Measurements from ENCODE around the gene BROX.
"Not testable (repeated sequence)": the region's sequence is repeated elsewhere in the genome, so short reads cannot be mapped to it uniquely, and the experiment has no call there.

The BROX gene, protein sequence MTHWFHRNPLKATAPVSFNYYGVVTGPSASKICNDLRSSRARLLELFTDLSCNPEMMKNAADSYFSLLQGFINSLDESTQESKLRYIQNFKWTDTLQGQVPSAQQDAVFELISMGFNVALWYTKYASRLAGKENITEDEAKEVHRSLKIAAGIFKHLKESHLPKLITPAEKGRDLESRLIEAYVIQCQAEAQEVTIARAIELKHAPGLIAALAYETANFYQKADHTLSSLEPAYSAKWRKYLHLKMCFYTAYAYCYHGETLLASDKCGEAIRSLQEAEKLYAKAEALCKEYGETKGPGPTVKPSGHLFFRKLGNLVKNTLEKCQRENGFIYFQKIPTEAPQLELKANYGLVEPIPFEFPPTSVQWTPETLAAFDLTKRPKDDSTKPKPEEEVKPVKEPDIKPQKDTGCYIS

DNA sequence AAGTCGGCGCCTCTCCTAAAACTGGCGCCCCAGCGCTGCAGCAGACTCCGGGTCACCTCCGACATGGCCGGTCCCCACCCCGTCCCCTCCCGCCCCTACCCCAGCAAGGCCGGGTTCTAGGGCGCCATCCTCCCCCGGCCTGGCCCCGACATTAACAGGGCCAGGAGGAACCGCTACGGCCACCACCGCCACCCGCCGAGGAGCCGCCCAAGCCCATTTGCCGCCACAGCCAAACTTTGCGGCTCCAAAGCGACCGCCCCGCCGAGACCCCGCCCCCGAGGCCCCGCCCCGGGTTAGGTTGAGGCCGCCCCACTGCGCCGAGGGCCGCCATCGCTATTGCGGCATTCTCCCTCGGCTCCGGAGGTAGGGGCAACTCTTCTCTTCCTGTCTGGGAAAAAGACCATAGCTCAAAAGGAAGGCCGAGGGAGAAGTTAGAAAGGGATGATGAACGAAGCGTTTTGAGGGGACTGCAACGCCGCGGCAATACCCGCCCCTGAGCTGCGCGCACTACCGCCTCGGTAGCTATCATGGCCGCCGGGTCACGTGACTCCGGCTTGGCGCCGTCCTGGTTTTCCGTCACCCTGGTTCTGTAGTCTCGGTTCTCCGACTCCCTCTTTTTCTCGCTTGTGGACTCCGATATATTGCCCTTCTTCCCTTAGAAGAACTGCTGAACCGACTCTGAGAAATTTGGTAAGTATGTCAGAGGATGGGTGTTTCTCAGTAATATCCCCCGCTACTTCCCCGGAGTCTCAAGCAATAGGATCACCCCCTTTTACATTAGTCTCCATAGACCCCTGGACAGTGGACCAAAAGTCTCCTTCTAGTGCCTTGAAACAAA, at the start of gene BROX, which contains the start of gene AIDA:
TSS of gene BROX (plus strand) at position 312 of the 838 bp plus-strand sequence. CDS start 3,136 bp downstream, outside the sequence.
TSS of gene AIDA (minus strand) at position 239 of the 838 bp plus-strand sequence. CDS start at position 65, 174 bp downstream.
- ATAC-seq (peak; percentile 85), DNase-seq (peak; percentile 94 to 95)
- peak within 1 kb of the TSS; percentile 92 to 93 for H3K4me3 Mint-ChIP-seq
- peaks cover 40% of the 10 kb centered on the region for H3K4me1 Mint-ChIP-seq
- H3K9me3 Mint-ChIP-seq, result no peaks in the 10 kb centered on the region
- no peaks in the 10 kb centered on the region for H3K27me3 Mint-ChIP-seq
- peak within 1 kb of the TSS; percentile 99 for H3K27ac Mint-ChIP-seq

- ATAC-seq, result no peak
- no peaks in the 10 kb centered on the region for H3K9me3 Mint-ChIP-seq
- no peak for DNase-seq
- no peak overlapping the region for H3K27ac Mint-ChIP-seq
- peaks cover 18% of the 10 kb centered on the region for H3K4me1 Mint-ChIP-seq
- no peaks in the 10 kb centered on the region for H3K27me3 Mint-ChIP-seq
- no peak overlapping the region for H3K4me3 Mint-ChIP-seq
Measured at GRCh38 chr1:222663431-222663934, 48.9 kb upstream of the BROX start.

- DNase-seq (no peak), ATAC-seq (no peak)
- Mint-ChIP-seq H3K4me3 (no peak overlapping the region), H3K27me3 (no peaks in the 10 kb centered on the region), H3K4me1 (peaks cover 28% of the 10 kb centered on the region), H3K27ac (peak overlapping the region; percentile 48 to 73), H3K9me3 (no peaks in the 10 kb centered on the region)
Measured at GRCh38 chr1:222665964-222666363, 46.4 kb upstream of the BROX start.

DNA sequence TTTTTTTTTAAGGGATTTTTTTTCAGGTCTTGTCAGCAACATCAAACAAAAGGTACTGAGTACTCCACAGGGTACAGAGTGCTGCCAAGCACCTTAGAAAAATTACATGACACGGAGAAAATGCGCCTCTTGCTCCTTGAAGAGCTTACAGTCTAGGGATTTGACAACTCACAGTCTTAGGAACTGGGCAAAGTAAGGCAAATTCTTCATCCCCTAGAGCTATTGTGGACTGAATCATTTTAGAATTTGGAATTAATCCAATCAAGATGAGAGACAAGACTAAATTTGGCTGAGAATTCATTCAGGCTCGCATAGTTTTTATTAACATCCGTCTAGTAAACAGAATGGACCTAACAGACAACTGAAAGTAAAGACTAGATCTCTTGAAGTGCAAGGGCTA, 44.2 kb upstream of the BROX start:
- not testable (repeated sequence) for H3K27ac Mint-ChIP-seq, H3K4me3 Mint-ChIP-seq, DNase-seq, H3K27me3 Mint-ChIP-seq, ATAC-seq, H3K9me3 Mint-ChIP-seq
- H3K4me1 Mint-ChIP-seq, result peaks cover 28% of the 10 kb centered on the region

GRCh38 chr1:222669107-222669506, 43.3 kb upstream of the BROX start:
- not testable (repeated sequence) for H3K27me3 Mint-ChIP-seq

DNA sequence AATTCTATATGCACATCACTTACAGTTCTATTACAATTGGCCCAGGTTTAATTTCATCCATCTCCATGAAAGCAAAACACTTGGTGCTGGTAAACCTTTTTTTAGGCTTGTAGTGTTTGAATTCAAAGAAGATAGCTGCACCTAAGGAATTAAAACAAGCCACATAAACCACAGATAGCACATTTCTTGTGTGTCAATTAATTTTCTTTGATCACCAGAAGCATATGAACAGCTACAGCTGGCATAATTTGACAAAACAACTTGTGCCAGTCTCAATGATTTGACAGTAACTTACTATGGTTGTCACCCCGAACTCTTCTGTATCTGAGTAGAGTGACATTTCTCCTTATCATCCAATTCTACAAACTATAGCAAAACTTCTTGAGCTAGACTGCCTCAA, 42.3 kb upstream of the BROX start:
- Mint-ChIP-seq H3K27me3 (no peaks in the 10 kb centered on the region), H3K9me3 (no peaks in the 10 kb centered on the region), H3K27ac (peak overlapping the region; percentile 67 to 82), H3K4me3 (no peak overlapping the region), H3K4me1 (peaks cover 28% of the 10 kb centered on the region)
- no peak for ATAC-seq
- no peak for DNase-seq

More at GRCh38 chr1:222669107-222669506, 43.3 kb upstream of the BROX start:
- H3K4me3 Mint-ChIP-seq, H3K9me3 Mint-ChIP-seq, H3K27ac Mint-ChIP-seq, ATAC-seq, DNase-seq: not testable (repeated sequence)
- H3K4me1 Mint-ChIP-seq, result peaks cover 28% of the 10 kb centered on the region

DNA sequence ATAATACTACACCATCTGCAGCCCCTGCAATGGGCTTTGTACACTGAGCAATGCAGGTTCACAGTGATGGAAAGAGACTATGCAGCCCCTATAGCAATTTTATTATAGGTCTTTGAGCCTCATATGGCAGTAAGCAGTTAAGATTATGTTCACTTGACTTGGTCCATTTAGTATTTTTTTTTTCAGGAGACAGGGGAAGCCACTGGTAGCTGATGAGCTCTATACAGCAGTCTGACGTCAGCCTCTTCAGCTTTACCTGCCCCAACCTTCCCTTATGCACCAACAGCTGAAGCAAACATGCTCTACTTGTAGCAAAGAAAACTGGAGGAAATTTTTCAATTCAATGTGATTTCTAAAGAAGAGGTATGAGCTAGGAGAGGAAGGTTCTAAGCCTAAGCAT, 32.3 kb upstream of the BROX start:
- no peaks in the 10 kb centered on the region for H3K27me3 Mint-ChIP-seq
- H3K9me3 Mint-ChIP-seq, result no peaks in the 10 kb centered on the region
- no peak overlapping the region for H3K4me3 Mint-ChIP-seq
- H3K4me1 Mint-ChIP-seq, result no peaks in the 10 kb centered on the region
- ATAC-seq, result no peak
- peak overlapping the region in 1 of 2 donors; percentile 63 for H3K27ac Mint-ChIP-seq
- DNase-seq, result no peak

- no peaks in the 10 kb centered on the region for H3K9me3 Mint-ChIP-seq
- H3K27me3 Mint-ChIP-seq, result no peaks in the 10 kb centered on the region
- no peak for ATAC-seq
- H3K27ac Mint-ChIP-seq, result no peak overlapping the region
- no peak for DNase-seq
- H3K4me1 Mint-ChIP-seq, result peaks cover 7% of the 10 kb centered on the region
- H3K4me3 Mint-ChIP-seq, result no peak overlapping the region
Measured at GRCh38 chr1:222691016-222691415, 21.3 kb upstream of the BROX start.

GRCh38 chr1:222694927-222695326, 17.4 kb upstream of the BROX start:
- no peak overlapping the region for H3K4me3 Mint-ChIP-seq
- DNase-seq (no peak), ATAC-seq (no peak)
- no peak overlapping the region for H3K27ac Mint-ChIP-seq
- H3K4me1 Mint-ChIP-seq, result peaks cover 16% of the 10 kb centered on the region
- no peaks in the 10 kb centered on the region for H3K9me3 Mint-ChIP-seq
- no peaks in the 10 kb centered on the region for H3K27me3 Mint-ChIP-seq

DNA sequence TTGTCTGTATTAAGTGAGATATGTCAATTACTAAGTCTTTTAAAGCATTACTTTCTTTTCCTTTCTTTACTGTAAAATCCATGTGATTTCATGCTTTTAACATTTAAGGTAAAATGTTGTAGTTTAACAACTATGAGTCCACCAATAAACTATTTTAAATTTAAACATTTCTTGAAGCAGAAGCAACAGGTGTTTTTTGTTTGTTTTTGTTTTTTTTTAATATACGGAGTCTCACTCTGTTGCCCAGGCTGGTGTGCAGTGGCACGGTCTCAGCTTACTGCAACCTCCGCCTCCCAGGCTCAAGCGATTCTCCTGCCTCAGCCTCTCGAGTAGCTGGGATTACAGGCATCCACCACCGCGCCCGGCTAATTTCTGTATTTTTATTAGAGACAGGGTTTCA, 15.6 kb upstream of the BROX start:
- no peak overlapping the region for H3K27ac Mint-ChIP-seq

DNA sequence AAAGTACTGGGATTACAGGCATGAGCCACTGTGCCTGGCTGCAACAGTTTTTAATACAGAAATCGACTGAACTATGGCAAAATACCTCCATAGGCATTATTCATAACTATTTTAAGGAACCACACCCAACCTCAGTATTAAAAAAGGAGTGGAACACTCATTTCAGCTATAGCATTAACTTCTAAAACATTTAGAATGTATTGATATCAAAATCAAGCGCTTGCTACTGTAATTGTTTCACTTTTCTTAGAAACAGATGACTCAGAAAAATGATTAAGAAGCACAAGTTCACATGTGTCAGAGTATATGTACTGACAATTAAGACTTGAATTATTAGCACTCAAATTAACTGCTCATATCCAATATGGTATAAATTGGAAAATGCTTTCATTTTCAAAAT, 15.2 kb upstream of the BROX start:
- peaks cover 16% of the 10 kb centered on the region for H3K4me1 Mint-ChIP-seq
- no peak for DNase-seq
- H3K27ac Mint-ChIP-seq, result no peak overlapping the region
- peak; percentile 40 for ATAC-seq
- no peaks in the 10 kb centered on the region for H3K9me3 Mint-ChIP-seq
- no peak overlapping the region for H3K4me3 Mint-ChIP-seq
- H3K27me3 Mint-ChIP-seq, result no peaks in the 10 kb centered on the region

More for the DNA sequence above, 15.6 kb upstream of the BROX start:
- H3K4me3 Mint-ChIP-seq, result no peak overlapping the region
- peaks cover 16% of the 10 kb centered on the region for H3K4me1 Mint-ChIP-seq
- no peak for DNase-seq
- H3K27me3 Mint-ChIP-seq, result no peaks in the 10 kb centered on the region
- no peaks in the 10 kb centered on the region for H3K9me3 Mint-ChIP-seq
- ATAC-seq, result no peak

- no peak for DNase-seq
Measured at GRCh38 chr1:222697826-222698225, 14.5 kb upstream of the BROX start.

GRCh38 chr1:222702210-222702609, 10.2 kb upstream of the BROX start:
- ATAC-seq, result no peak
- no peak overlapping the region for H3K4me3 Mint-ChIP-seq

More at GRCh38 chr1:222697826-222698225, 14.5 kb upstream of the BROX start:
- Mint-ChIP-seq H3K9me3 (no peaks in the 10 kb centered on the region), H3K27me3 (no peaks in the 10 kb centered on the region), H3K4me3 (no peak overlapping the region), H3K4me1 (peaks cover 16% of the 10 kb centered on the region), H3K27ac (peak overlapping the region in 1 of 2 donors; percentile 85)
- ATAC-seq, result no peak

GRCh38 chr1:222704260-222704659, 8.1 kb upstream of the BROX start:
- Mint-ChIP-seq H3K4me3 (no peak overlapping the region), H3K27me3 (no peaks in the 10 kb centered on the region)

More at GRCh38 chr1:222702210-222702609, 10.2 kb upstream of the BROX start:
- no peaks in the 10 kb centered on the region for H3K9me3 Mint-ChIP-seq
- H3K4me1 Mint-ChIP-seq, result peaks cover 31% of the 10 kb centered on the region
- no peaks in the 10 kb centered on the region for H3K27me3 Mint-ChIP-seq
- DNase-seq, result no peak
- no peak overlapping the region for H3K27ac Mint-ChIP-seq

DNA sequence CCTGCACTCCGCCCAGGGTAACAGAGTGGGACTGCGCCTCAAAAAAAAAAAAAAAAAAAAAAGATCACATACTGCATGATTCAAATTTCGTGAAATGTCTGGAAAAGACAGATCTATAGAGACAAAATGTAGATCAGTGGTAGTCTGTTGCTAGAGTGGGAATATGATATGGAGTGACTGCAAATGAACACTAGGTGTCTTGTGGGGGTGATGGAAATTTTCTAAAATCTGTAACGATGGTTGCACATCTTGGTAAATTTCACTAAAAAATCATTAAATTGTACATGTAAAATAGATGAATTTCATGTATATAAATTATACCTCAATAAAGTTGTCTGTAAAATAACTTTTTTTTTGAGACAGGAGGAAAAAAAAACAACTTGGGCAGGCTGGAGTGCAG, 5.5 kb upstream of the BROX start:
- H3K27ac Mint-ChIP-seq, result no peak overlapping the region
- no peak overlapping the region for H3K4me3 Mint-ChIP-seq
- no peaks in the 10 kb centered on the region for H3K9me3 Mint-ChIP-seq
- DNase-seq (no peak), ATAC-seq (no peak)
- peaks cover 48% of the 10 kb centered on the region for H3K4me1 Mint-ChIP-seq
- no peaks in the 10 kb centered on the region for H3K27me3 Mint-ChIP-seq

More at GRCh38 chr1:222704260-222704659, 8.1 kb upstream of the BROX start:
- no peaks in the 10 kb centered on the region for H3K9me3 Mint-ChIP-seq
- DNase-seq (no peak), ATAC-seq (no peak)
- no peak overlapping the region for H3K27ac Mint-ChIP-seq
- H3K4me1 Mint-ChIP-seq, result peaks cover 33% of the 10 kb centered on the region
